GM19351 (cell line): ENCODE results near the gene ARHGEF9.
A peak's percentile ranks its signal among the peaks of the same experiment; 100 is the strongest.

Source experiments
- ATAC-seq: cut with Tn5 transposase; IDR thresholded peaks from one replicate; pipeline ENCODE4 v1.9.1; 2021; ENCODE audit warnings: mild to moderate bottlenecking, moderate library complexity; ENCODE audit not compliant: unreplicated experiment

The ARHGEF9 gene

GRCh38 chrX:63747331-63747730 is 37.7 kb downstream of the ARHGEF9 start:
- ATAC-seq, result no peak

GRCh38 chrX:63746715-63747114 is 38.3 kb downstream of the ARHGEF9 start:
- no peak for ATAC-seq

GRCh38 chrX:63746278-63746677 is 38.7 kb downstream of the ARHGEF9 start:
- ATAC-seq, result peak; percentile 89

DNA sequence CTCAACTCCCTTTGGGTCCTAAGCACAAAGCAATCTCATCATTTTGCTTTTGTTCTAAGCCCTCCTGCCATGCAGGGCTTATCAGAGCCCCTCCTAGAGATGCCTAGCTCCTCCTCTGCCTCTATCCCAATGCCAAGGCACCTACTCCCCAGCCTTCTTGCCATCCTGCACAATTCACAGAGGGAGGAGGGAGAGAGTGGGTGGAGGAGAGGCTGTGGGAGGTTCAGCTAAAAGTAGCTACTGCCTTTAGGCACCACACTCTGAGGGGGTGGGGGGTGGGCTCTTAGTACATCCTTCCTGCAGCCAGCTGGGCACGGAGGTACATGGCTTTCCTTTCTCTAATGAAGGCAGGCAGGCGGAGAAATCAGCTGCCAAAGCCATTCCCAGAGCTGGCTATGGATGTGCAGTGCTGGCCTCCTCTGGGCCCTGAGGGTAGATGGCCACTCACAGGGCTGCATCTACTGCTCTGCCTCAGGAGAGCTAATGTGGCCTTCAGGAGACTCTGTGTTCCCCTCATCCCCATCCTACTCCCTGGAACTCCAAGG is 40.1 kb downstream of the ARHGEF9 start:
- no peak for ATAC-seq

DNA sequence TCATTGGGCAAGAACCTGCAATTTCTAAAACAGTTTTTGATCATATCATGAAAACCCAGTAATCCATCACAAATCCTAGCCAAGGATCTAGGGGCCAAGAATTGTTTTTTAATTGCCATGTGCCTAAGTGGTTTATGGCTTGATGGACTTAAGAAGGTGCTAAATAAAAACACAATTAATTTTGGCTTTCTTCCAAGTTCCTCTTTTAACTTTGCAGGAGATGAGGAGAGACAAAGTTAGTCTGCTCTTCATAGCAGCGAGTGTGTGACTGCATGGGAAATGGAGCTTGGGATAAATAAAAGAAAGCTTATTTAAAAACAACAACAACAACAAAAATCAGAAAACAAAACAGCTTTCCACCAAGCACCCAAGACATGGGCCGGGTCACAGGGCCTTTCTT is 41.4 kb downstream of the ARHGEF9 start:
- no peak for ATAC-seq

- peak; percentile 64 for ATAC-seq
Measured at GRCh38 chrX:63740382-63740781, 44.6 kb downstream of the ARHGEF9 start.

DNA sequence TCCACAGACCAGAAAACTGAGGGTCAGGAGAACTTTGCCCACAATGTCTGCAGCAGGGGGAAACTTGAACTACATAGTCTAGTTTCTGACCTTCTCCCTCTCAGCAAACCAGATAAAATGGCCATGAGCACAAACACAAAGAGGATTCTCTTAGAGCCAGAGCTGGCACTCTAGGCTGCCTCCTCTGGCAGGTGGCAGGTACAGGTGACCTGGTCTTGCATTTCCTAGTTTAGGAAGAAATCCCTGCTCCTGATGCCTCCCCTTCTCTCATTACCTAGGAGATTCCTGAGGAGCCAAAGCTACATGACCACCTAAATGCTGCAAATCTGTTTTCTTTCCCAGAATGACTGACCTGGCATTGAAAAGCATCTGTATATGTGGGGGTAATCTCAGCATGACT is 45.1 kb downstream of the ARHGEF9 start:
- no peak for ATAC-seq

GRCh38 chrX:63738696-63739095 is 46.3 kb downstream of the ARHGEF9 start:
- ATAC-seq, result peak; percentile 37

GRCh38 chrX:63737131-63737921 is 47.7 kb downstream of the ARHGEF9 start:
- ATAC-seq, result no peak

- no peak for ATAC-seq
Measured at GRCh38 chrX:63735882-63736281, 49.1 kb downstream of the ARHGEF9 start.

DNA sequence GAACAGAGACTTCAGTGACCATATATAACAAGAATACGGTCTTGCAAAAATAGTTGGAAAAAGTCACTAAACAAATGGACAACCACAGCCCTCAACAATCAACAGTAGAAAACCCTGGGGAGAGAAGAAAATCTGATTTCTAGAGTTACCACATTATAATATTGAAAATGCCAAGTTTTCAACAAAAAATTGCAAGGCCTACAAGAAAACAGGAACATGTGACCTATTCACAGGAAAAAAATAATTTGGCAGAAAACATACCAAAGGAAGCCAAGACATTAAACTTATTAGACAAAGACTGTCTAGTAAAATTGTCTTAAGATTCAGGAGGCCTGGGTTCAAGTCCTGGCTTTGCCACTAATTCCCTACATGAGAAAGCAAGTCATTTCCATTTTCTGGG is 64.7 kb downstream of the ARHGEF9 start:
- ATAC-seq, result no peak

- no peak for ATAC-seq
Measured at GRCh38 chrX:63719633-63720032, 65.4 kb downstream of the ARHGEF9 start.

DNA sequence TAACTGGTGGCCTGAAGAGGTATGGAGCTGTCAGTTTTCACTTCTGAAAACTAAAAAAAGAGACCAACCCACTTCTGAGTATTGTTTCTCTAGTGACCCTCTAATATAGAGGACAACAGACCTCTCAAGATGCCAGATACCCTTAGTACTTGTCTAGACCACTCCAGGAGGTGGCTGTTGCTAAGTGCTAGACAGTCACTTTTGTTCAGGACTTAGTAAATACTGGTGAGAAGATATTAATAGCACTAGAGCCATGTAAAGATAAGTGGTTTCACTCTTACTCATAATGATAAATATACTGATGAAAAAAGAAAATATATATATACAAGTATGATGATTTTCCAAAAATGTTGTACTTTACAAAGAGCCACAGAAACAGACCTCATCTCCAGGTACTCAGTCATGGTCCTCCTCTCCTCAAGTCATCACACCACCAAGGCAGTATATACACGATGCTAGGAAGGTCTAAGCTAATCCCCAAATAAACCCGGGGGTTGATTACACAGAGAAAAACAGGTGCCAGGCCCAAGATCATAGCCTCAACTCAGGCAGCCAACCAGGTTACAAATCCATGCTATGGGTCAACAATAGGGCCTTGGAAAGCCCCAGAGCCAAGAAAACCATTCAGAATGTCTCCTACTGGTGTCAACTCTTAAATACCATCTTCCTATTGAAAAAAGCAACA is 66.9 kb downstream of the ARHGEF9 start:
- ATAC-seq, result peak; percentile 90

DNA sequence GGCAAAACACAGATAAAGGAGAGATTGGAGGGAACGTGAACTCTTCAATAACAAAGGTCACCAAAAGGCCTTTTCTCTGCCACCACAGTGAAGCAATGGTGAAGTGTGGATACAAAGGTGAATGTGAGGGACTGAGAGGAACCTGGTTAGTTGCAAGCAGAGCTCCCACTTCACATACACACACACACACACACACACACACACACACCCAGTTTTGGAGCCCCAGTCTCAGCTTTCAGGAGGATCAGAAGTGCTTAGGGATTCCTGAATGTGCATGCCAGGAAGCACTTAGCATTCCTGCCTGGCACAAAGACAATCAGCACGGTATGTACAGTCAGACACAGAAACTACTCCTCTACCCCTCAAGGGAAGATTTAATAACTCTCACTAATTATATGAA is 71.5 kb downstream of the ARHGEF9 start:
- ATAC-seq, result no peak

DNA sequence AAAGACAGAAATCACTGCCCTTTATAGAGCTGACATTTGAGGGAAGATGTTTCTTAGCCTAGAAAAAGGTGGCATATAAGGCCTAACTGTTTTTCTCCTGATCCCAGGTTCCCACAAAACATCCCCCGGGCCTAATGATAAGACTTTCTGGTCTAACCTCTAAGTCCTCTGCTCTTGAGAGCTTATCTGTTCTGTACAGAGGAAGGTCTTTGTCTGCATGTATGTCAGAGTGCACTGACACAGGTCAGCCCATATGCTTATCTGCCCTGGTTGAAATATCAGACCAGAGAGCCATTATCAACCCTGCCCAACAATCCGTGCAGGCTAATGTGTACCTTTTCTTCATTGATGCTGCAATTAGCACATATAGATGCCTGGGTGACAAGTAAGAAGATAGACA is 76.2 kb downstream of the ARHGEF9 start:
- no peak for ATAC-seq

- ATAC-seq, result no peak
Measured at GRCh38 chrX:63702556-63702955, 82.5 kb downstream of the ARHGEF9 start.

GRCh38 chrX:63686878-63687714 is 97.9 kb downstream of the ARHGEF9 start:
- ATAC-seq, result peak; percentile 95

- no peak for ATAC-seq
Measured at GRCh38 chrX:63680423-63680822, 104.6 kb downstream of the ARHGEF9 start.

DNA sequence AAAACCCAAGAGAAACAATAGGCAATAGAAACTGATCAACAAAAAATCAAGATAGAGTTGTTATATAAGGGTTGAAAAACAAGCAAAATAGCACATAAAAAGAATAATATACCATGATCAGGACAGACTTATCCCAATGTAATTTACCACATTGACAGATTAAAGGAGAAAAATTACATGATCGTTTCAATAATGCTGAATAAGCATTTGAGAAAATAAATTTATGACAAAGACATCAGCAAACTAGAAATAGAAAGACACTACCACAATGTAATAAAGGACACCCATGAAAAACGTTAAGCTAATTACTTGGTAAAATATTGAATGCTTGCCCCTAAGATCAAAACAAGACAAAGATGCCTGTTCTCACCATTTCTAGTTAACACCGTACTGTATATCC is 105.6 kb downstream of the ARHGEF9 start:
- no peak for ATAC-seq

GRCh38 chrX:63675716-63676115 is 109.3 kb downstream of the ARHGEF9 start:
- ATAC-seq, result no peak

DNA sequence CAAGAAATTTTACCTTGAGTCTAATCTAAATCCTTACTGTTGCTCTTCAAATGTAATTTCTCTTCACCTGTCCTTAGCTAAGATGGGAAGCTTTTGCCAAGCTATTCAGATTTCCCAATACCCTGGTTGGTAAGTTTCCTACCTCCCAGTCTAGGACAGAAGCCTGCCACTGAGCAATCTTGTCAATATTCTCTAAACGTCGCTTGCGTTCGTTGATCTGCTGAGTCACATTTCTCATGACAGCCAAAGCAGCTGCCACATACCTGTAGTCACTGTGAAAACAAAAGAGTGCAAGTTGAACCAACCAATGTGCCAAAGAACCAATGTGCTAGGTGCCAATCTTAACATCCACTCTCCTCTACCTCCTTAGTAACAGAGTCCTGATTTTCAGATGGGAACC is 111.1 kb downstream of the ARHGEF9 start:
- no peak for ATAC-seq
